ENCODE data around the gene RPS6KA5. TPM values are rescaled to one million over a fixed set of nuclear protein-coding genes. Genes with fewer than 3 reads are reported as not detected.

Gene RPS6KA5
- total and polyA plus RNA-seq, 9 of the 15 experiments (the other 6 are each of a cell fraction or from before 2014, with no cell fraction given) = 0.88 to 7.7 (median 4.7) TPM

DNA sequence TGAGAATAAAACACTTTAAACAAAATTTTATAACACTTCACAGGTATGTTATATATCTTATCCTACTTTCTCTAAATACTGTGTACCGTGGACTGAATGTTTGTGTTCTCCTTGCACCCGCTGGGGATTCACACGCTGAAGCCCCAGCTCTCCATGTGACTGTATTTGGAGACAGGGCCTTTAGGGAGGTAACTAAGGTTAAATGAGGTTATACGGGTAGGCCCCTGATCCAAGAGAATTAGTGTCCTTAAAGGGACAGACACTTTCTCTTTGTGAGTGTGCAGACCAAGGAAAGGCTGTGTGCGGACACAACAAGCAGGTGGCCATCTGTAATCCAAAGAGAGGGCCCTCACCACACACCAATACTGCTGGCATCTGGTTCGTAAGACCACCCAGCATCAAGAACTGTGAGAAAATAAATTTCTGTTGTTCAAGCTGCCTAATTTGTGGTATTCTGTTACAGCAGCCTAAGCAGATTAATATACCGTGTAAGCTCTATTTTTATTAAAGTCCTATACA lies 174.1 kb downstream of the RPS6KA5 start:
- H3K9me1 ChIP-seq (ENCODE audit: control insufficient read depth, insufficient read depth, low read length) = no peaks in the 10 kb centered on the region
- WGBS (ENCODE audit: insufficient coverage, low coverage, missing lambda C conversion rate) = 49% methylated on average over 7 of the region's 7 CpGs
- H3K4me3 ChIP-seq = no peak overlapping the region
- TF ChIP-seq CBX1 (IDR thresholded peaks at IDR 0.05; ENCODE audit: low read depth) = no peak
- TF ChIP-seq MAFK (IDR thresholded peaks at IDR 0.05; ENCODE audit: low read length) = no peak
- TF ChIP-seq, protein P1, sequence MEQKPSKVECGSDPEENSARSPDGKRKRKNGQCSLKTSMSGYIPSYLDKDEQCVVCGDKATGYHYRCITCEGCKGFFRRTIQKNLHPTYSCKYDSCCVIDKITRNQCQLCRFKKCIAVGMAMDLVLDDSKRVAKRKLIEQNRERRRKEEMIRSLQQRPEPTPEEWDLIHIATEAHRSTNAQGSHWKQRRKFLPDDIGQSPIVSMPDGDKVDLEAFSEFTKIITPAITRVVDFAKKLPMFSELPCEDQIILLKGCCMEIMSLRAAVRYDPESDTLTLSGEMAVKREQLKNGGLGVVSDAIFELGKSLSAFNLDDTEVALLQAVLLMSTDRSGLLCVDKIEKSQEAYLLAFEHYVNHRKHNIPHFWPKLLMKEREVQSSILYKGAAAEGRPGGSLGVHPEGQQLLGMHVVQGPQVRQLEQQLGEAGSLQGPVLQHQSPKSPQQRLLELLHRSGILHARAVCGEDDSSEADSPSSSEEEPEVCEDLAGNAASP (IDR thresholded peaks at IDR 0.05) = 0 out of 2 replicates have a peak, but pooled peaks have one; percentile 51
- TF ChIP-seq, protein P2, sequence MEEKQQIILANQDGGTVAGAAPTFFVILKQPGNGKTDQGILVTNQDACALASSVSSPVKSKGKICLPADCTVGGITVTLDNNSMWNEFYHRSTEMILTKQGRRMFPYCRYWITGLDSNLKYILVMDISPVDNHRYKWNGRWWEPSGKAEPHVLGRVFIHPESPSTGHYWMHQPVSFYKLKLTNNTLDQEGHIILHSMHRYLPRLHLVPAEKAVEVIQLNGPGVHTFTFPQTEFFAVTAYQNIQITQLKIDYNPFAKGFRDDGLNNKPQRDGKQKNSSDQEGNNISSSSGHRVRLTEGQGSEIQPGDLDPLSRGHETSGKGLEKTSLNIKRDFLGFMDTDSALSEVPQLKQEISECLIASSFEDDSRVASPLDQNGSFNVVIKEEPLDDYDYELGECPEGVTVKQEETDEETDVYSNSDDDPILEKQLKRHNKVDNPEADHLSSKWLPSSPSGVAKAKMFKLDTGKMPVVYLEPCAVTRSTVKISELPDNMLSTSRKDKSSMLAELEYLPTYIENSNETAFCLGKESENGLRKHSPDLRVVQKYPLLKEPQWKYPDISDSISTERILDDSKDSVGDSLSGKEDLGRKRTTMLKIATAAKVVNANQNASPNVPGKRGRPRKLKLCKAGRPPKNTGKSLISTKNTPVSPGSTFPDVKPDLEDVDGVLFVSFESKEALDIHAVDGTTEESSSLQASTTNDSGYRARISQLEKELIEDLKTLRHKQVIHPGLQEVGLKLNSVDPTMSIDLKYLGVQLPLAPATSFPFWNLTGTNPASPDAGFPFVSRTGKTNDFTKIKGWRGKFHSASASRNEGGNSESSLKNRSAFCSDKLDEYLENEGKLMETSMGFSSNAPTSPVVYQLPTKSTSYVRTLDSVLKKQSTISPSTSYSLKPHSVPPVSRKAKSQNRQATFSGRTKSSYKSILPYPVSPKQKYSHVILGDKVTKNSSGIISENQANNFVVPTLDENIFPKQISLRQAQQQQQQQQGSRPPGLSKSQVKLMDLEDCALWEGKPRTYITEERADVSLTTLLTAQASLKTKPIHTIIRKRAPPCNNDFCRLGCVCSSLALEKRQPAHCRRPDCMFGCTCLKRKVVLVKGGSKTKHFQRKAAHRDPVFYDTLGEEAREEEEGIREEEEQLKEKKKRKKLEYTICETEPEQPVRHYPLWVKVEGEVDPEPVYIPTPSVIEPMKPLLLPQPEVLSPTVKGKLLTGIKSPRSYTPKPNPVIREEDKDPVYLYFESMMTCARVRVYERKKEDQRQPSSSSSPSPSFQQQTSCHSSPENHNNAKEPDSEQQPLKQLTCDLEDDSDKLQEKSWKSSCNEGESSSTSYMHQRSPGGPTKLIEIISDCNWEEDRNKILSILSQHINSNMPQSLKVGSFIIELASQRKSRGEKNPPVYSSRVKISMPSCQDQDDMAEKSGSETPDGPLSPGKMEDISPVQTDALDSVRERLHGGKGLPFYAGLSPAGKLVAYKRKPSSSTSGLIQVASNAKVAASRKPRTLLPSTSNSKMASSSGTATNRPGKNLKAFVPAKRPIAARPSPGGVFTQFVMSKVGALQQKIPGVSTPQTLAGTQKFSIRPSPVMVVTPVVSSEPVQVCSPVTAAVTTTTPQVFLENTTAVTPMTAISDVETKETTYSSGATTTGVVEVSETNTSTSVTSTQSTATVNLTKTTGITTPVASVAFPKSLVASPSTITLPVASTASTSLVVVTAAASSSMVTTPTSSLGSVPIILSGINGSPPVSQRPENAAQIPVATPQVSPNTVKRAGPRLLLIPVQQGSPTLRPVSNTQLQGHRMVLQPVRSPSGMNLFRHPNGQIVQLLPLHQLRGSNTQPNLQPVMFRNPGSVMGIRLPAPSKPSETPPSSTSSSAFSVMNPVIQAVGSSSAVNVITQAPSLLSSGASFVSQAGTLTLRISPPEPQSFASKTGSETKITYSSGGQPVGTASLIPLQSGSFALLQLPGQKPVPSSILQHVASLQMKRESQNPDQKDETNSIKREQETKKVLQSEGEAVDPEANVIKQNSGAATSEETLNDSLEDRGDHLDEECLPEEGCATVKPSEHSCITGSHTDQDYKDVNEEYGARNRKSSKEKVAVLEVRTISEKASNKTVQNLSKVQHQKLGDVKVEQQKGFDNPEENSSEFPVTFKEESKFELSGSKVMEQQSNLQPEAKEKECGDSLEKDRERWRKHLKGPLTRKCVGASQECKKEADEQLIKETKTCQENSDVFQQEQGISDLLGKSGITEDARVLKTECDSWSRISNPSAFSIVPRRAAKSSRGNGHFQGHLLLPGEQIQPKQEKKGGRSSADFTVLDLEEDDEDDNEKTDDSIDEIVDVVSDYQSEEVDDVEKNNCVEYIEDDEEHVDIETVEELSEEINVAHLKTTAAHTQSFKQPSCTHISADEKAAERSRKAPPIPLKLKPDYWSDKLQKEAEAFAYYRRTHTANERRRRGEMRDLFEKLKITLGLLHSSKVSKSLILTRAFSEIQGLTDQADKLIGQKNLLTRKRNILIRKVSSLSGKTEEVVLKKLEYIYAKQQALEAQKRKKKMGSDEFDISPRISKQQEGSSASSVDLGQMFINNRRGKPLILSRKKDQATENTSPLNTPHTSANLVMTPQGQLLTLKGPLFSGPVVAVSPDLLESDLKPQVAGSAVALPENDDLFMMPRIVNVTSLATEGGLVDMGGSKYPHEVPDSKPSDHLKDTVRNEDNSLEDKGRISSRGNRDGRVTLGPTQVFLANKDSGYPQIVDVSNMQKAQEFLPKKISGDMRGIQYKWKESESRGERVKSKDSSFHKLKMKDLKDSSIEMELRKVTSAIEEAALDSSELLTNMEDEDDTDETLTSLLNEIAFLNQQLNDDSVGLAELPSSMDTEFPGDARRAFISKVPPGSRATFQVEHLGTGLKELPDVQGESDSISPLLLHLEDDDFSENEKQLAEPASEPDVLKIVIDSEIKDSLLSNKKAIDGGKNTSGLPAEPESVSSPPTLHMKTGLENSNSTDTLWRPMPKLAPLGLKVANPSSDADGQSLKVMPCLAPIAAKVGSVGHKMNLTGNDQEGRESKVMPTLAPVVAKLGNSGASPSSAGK (IDR thresholded peaks at IDR 0.05) = 0 out of 2 replicates have a peak, but pooled peaks have one; percentile 40
- TF ChIP-seq L3MBTL2 (IDR thresholded peaks at IDR 0.05) = peak; percentile 38; the same call in 1 of the 2 replicates
- H2AFZ ChIP-seq (ENCODE audit: low read depth, low read length) = no peak overlapping the region
- H3K79me2 ChIP-seq (ENCODE audit: control insufficient read depth, insufficient read depth, low read length) = no peaks in the 10 kb centered on the region
- H3K27ac ChIP-seq (ENCODE audit: extremely low read depth, low read depth, low read length) = no peak overlapping the region
- H3K27me3 ChIP-seq (ENCODE audit: control insufficient read depth in 2 of 2, insufficient read depth in 2 of 2, low read length in 2 of 2) = no peaks in the 10 kb centered on the region
- ChIA-PET CTCF (ENCODE audit: low intra/inter-chr PET ratio) (no interaction called here), POLR2A (interaction anchor here (0.6 to 0.7 kb wide), 2 partner anchors 20 to 107 kb away, joined by 3 read pairs; no protein-coding TSS in a partner anchor)
- FAIRE-seq (peak; percentile 26), ATAC-seq (peak; percentile 72), DNase-seq (ENCODE audit: extremely low read depth in 1 of 4, low spot score in 3 of 4) (peak in 2 of 4 experiments; percentile 5 to 7)
- no peaks in the 10 kb centered on the region for H4K20me1 ChIP-seq (replicated peaks; ENCODE audit: control insufficient read depth, insufficient read depth, low read length)
- no TSS peak for BruUV-seq (replicated peaks)
- 0 out of 2 replicates have a peak, but pooled peaks cover 2% of the 10 kb centered on the region for H3K9me3 ChIP-seq (replicated peaks; ENCODE audit: control insufficient read depth, insufficient read depth, low read depth, low read length)
- H3K4me1 ChIP-seq (replicated peaks in 1 of 2; ENCODE audit: control insufficient read depth in 2 of 2, insufficient read depth in 2 of 2, low read length in 2 of 2) = no peaks in the 10 kb centered on the region
- intact Hi-C loops (cut with micrococcal nuclease) = no loop called here
- no peaks in the 10 kb centered on the region for H3K36me3 ChIP-seq (ENCODE audit: control insufficient read depth, insufficient read depth, low read length)
- in situ Hi-C loops (cut with MboI) = no loop called here
- no peak overlapping the region for H3K4me2 ChIP-seq (ENCODE audit: insufficient read depth, low read length)
- no peak overlapping the region for H3K9ac ChIP-seq (ENCODE audit: insufficient read depth in 1 of 2, low read depth in 2 of 2, low read length in 2 of 2)
